HepG2 (cell line): ENCODE results near the gene FBF1. TPM values are rescaled to one million over a fixed set of nuclear protein-coding genes. Genes with fewer than 3 reads are reported as not detected.

Experiments
- ATAD3A ChIP-seq: sonication (generic); formaldehyde crosslinking; IDR thresholded peaks from 2 replicates; pipeline ENCODE4 v1.4.0; 2020; ENCODE audit warnings: missing genetic modification reagents
- BORCS8-MEF2B ChIP-seq: sonication (generic); formaldehyde crosslinking; IDR thresholded peaks from 2 replicates; pipeline ENCODE4 v1.8.0; 2022; ENCODE audit warnings: mild to moderate bottlenecking, missing genetic modification reagents
- CBX2 ChIP-seq, 2 experiments: fragments of 200-600 bp in 1 of 2; sonication (generic); formaldehyde crosslinking in 1 of 2; IDR thresholded peaks; 2 replicates each; pipeline versions ENCODE4 v1.7.0 to v1.8.1; 2018 to 2022; ENCODE audit warnings: low read depth in 2 of 2, low read length in 1 of 2, mild to moderate bottlenecking in 1 of 2, missing genetic modification reagents in 1 of 2
- CENPBD1 ChIP-seq: sonication (generic); formaldehyde crosslinking; IDR thresholded peaks from 2 replicates; pipeline ENCODE4 v1.8.0; 2022; ENCODE audit warnings: missing genetic modification reagents, low read depth, mild to moderate bottlenecking, borderline replicate concordance
- HIVEP1 ChIP-seq: sonication (generic); formaldehyde crosslinking; IDR thresholded peaks from 2 replicates; pipeline ENCODE4 v1.4.0; 2020; ENCODE audit warnings: mild to moderate bottlenecking, missing genetic modification reagents
- IRF9 ChIP-seq: sonication (generic); formaldehyde crosslinking; IDR thresholded peaks from 2 replicates; pipeline ENCODE4 v1.8.0; 2022; ENCODE audit warnings: missing genetic modification reagents, mild to moderate bottlenecking, borderline replicate concordance
- KLF11 ChIP-seq: IDR thresholded peaks from 2 replicates; pipeline ENCODE4 v1.6.1; 2016; ENCODE audit warnings: missing compliant biosample characterization
- KLF6 ChIP-seq: IDR thresholded peaks from 2 replicates; pipeline ENCODE4 v1.8.0; 2016; ENCODE audit warnings: missing biosample characterization, missing genetic modification reagents
- MIXL1 ChIP-seq: IDR thresholded peaks from 2 replicates; pipeline ENCODE4 v1.6.1; 2016
- POLR2AphosphoS2 ChIP-seq: IDR thresholded peaks from 2 replicates; pipeline ENCODE4 v1.6.1; 2011; ENCODE audit warnings: low read depth, low read length, improper control_type of control experiment
- PRMT3 ChIP-seq: sonication (generic); formaldehyde crosslinking; IDR thresholded peaks from 2 replicates; pipeline ENCODE4 v1.8.1; 2022; ENCODE audit warnings: low read depth, mild to moderate bottlenecking, moderate library complexity, missing genetic modification reagents, borderline replicate concordance
- RBM22 ChIP-seq: fragments of 200-400 bp; formaldehyde crosslinking; optimal IDR thresholded peaks from 2 replicates; pipeline ENCODE3; 2017; ENCODE audit warnings: mild to moderate bottlenecking, low read length, moderate library complexity
- RELA ChIP-seq: sonication (generic); formaldehyde crosslinking; IDR thresholded peaks from 2 replicates; pipeline ENCODE4 v1.4.0; 2020; ENCODE audit warnings: missing genetic modification reagents
- TRIM24 ChIP-seq: sonication (generic); formaldehyde crosslinking; IDR thresholded peaks from 2 replicates; pipeline ENCODE4 v1.8.0; 2022; ENCODE audit warnings: mild to moderate bottlenecking, missing genetic modification reagents
- ZBTB3 ChIP-seq: sonication (generic); formaldehyde crosslinking; IDR thresholded peaks from 2 replicates; pipeline ENCODE4 v1.4.0; 2020; ENCODE audit warnings: low read depth, mild to moderate bottlenecking, moderate library complexity, missing genetic modification reagents, borderline replicate concordance
- ZNF326 ChIP-seq: sonication (generic); formaldehyde crosslinking; IDR thresholded peaks from 2 replicates; pipeline ENCODE4 v1.4.0; 2020; ENCODE audit warnings: missing genetic modification reagents, borderline replicate concordance
- ZNF33B ChIP-seq: sonication (generic); formaldehyde crosslinking; IDR thresholded peaks from 2 replicates; pipeline ENCODE4 v1.5.1; 2020; ENCODE audit warnings: mild to moderate bottlenecking, missing genetic modification reagents
- ZNF383 ChIP-seq: sonication (generic); formaldehyde crosslinking; IDR thresholded peaks from 2 replicates; pipeline ENCODE4 v1.4.0; 2020; ENCODE audit warnings: missing genetic modification reagents, mild to moderate bottlenecking, borderline replicate concordance
- ZNF484 ChIP-seq: sonication (generic); formaldehyde crosslinking; IDR thresholded peaks from 2 replicates; pipeline ENCODE4 v1.5.1; 2020; ENCODE audit warnings: mild to moderate bottlenecking, low read depth, missing genetic modification reagents, borderline replicate concordance
- polyA plus RNA-seq, 8 experiments: library from polyadenylated mRNA; depleted of rRNA in 3 of 8; stranded (reverse) in 7 of 8; unstranded in 1 of 8; fragments of >200 nt; fragmentation: Illumina TruSeq in 4 of 8; extraction: Trizol in 4 of 8; gene quantifications; 2 replicates each; pipeline versions ENCODE4 v1.2.1 to v1.2.3, GENCODE V29; 2011 to 2016; ENCODE audit warnings: low read depth in 4 of 8, missing spikeins in 1 of 8, mixed read lengths in 1 of 8; ENCODE audit not compliant: insufficient read depth in 1 of 8
- total RNA-seq, 5 experiments: library from RNA; depleted of rRNA; stranded (reverse); fragments of >200 nt; fragmentation: Illumina TruSeq; extraction: Trizol; gene quantifications; 2 replicates each; pipeline ENCODE4 v1.2.3, GENCODE V29; 2016; ENCODE audit warnings: low read depth in 1 of 5

The FBF1 gene
- total and polyA plus RNA-seq, 2 of the 13 experiments (the other 11 are each of a cell fraction or from before 2014, with no cell fraction given) = 2.4 to 8.1 TPM

GRCh38 chr17:75878174-75878998 lies 62.5 kb downstream of the FBF1 start, which contains the start of gene TRIM47 (continued):
- TF ChIP-seq HIVEP1 (CRISPR knock-in tag) (no peak), ZNF326 (no peak), POLR2AphosphoS2 (no peak), KLF6 (CRISPR knock-in tag) (peak; percentile 68; the same call in 1 of the 2 replicates), ZNF33B (CRISPR knock-in tag) (no peak), RBM22 (no peak), RELA (peak; percentile 58; the same call in 1 of the 2 replicates), CENPBD1 (CRISPR knock-in tag) (no peak), KLF11 (CRISPR knock-in tag) (no peak), IRF9 (CRISPR knock-in tag) (peak; percentile 60; the same call in 1 of the 2 replicates), ZNF484 (CRISPR knock-in tag) (no peak), TRIM24 (CRISPR knock-in tag) (no peak), ATAD3A (CRISPR knock-in tag) (no peak), ZNF383 (no peak), MIXL1 (CRISPR knock-in tag) (peak; percentile 46; the same call in 1 of the 2 replicates), CBX2 (IDR thresholded peaks at IDR 0.05; ENCODE audit: low read depth, low read length) (no peak), CBX2 (CRISPR knock-in tag; IDR thresholded peaks at IDR 0.05; ENCODE audit: low read depth) (no peak), BORCS8-MEF2B (peak; percentile 54; the same call in 1 of the 2 replicates), ZBTB3 (CRISPR knock-in tag) (no peak), PRMT3 (CRISPR knock-in tag) (peak; percentile 71; the same call in 1 of the 2 replicates)
- TF ChIP-seq, all 625 proteins: peak for 303
